ENCODE data around the gene DHRS7C. TPM values are rescaled to one million over a fixed set of nuclear protein-coding genes. Genes with fewer than 3 reads are reported as not detected.

The DHRS7C gene
- total and polyA plus RNA-seq, 2 donors (not counting 1 experiment from before 2014, with no cell fraction given): not detected

DNA sequence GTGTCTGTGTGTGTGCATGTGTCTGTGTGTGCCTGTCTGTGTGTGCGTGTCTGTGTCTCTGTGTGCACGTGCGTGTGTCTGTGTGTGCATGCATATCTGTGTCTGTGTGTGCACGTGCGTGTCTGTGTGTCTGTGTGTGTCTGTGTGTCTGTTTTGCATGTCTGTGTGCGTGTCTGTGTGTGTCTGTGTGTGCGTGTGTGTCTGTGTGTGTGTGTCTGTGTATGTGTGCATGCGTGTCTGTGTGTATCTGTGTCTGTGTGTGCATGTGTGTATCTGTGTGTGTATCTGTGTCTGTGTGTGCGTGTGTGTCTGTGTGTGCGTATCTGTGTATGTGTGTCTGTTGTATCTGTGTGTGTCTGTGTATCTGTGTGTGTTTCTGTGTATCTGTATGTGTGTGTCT is 25.1 kb upstream of the DHRS7C start:
- CTCF ChIA-PET: no interaction called here
- POLR2A ChIA-PET: no interaction called here
- H3K9me3 Mint-ChIP-seq (ENCODE audit: insufficient read depth): peaks cover 6% of the 10 kb centered on the region
- H3K27ac ChIP-seq (ENCODE audit: low read length in 2 of 2): no peak overlapping the region
- H3K36me3 ChIP-seq (replicated peaks in 1 of 2; ENCODE audit: control extremely low read depth in 1 of 2, control insufficient read depth in 1 of 2, extremely low read depth in 1 of 2, insufficient read depth in 2 of 2, low read length in 1 of 2): no peaks in the 10 kb centered on the region
- no peaks in the 10 kb centered on the region for H3K4me1 Mint-ChIP-seq
- H4K20me1 ChIP-seq (ENCODE audit: control insufficient read depth, insufficient read depth, low read length, poor library complexity, severe bottlenecking): no peaks in the 10 kb centered on the region
- H3K4me2 ChIP-seq (replicated peaks; ENCODE audit: low read depth, low read length, poor library complexity, severe bottlenecking): no peak overlapping the region
- H3K4me3 ChIP-seq (ENCODE audit: control extremely low read depth in 1 of 5, extremely low read depth in 1 of 5, insufficient read depth in 1 of 5, low read depth in 2 of 5, low read length in 4 of 5): no peak overlapping the region
- H3K9ac ChIP-seq (ENCODE audit: low read length): no peak overlapping the region
- no peak overlapping the region for H3K27ac Mint-ChIP-seq
- no peak overlapping the region for H2AFZ ChIP-seq (ENCODE audit: insufficient read depth, low read depth, low read length, poor library complexity, severe bottlenecking)
- no peak for DNase-seq
- H3K27me3 Mint-ChIP-seq: peaks cover 6% of the 10 kb centered on the region
- peaks cover 0 to 8% (median 0%) of the 10 kb centered on the region in 3 donors for H3K9me3 ChIP-seq (ENCODE audit: control extremely low read depth in 1 of 3, control insufficient read depth in 2 of 3, insufficient read depth in 1 of 3, low read length in 2 of 3)
- ATAC-seq (ENCODE audit: low read depth): no peak
- no peaks in the 10 kb centered on the region for H3K79me2 ChIP-seq (ENCODE audit: control insufficient read depth, insufficient read depth, low read length)
- H3K27me3 ChIP-seq (replicated peaks in 1 of 4; ENCODE audit: control extremely low read depth in 1 of 4, control insufficient read depth in 3 of 4, insufficient read depth in 4 of 4, low read length in 3 of 4): no peaks in the 10 kb centered on the region
- no peak for TF ChIP-seq EZH2 (IDR thresholded peaks at IDR 0.05; ENCODE audit: borderline replicate concordance, insufficient read depth, low read depth, low read length, poor library complexity, severe bottlenecking)
- TF ChIP-seq, protein P1, sequence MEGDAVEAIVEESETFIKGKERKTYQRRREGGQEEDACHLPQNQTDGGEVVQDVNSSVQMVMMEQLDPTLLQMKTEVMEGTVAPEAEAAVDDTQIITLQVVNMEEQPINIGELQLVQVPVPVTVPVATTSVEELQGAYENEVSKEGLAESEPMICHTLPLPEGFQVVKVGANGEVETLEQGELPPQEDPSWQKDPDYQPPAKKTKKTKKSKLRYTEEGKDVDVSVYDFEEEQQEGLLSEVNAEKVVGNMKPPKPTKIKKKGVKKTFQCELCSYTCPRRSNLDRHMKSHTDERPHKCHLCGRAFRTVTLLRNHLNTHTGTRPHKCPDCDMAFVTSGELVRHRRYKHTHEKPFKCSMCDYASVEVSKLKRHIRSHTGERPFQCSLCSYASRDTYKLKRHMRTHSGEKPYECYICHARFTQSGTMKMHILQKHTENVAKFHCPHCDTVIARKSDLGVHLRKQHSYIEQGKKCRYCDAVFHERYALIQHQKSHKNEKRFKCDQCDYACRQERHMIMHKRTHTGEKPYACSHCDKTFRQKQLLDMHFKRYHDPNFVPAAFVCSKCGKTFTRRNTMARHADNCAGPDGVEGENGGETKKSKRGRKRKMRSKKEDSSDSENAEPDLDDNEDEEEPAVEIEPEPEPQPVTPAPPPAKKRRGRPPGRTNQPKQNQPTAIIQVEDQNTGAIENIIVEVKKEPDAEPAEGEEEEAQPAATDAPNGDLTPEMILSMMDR (IDR thresholded peaks at IDR 0.05): no peak
- no peaks in the 10 kb centered on the region for H3K4me1 ChIP-seq (ENCODE audit: control insufficient read depth in 2 of 2, insufficient read depth in 2 of 2, low read length in 2 of 2)
- intact Hi-C loops (cut with micrococcal nuclease): no loop called here
- H3K4me3 Mint-ChIP-seq: no peak overlapping the region
- WGBS (ENCODE audit: insufficient coverage): 50% methylated on average over 9 of the region's 10 CpGs

DNA sequence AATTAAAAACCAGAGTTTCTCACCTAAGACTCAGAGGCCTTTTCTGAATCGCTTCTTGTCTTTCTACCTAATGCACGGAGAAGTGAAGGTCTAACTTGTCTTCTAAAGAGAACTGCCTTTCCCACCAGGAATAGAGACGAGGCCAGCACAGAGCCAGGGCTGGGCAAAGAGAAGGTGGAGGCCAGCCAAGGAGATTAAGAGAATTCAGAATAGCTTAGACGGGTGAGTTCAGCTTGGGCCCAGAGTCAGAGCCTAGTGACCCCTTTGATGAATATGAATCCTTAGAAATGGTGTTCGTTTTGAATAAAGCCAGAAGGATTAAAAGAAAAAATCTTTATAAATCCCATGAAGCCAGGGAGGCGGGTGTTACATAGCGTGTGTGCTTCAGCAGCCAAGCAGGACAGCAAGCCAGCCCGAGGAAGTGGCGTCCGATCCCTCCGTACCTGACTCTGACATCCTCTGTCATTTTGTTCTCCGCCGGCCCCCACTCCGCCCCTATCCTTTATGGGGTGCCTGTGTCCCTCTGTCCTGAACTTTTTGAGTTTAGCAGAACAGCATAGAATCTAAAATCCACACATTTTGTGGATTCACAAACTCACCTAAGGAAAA is 23.0 kb upstream of the DHRS7C start:
- H3K9me3 Mint-ChIP-seq (ENCODE audit: insufficient read depth): peaks cover 6% of the 10 kb centered on the region
- Histone ChIP-seq H3K4me2 (replicated peaks; ENCODE audit: low read depth, low read length, poor library complexity, severe bottlenecking) (no peak overlapping the region), H3K27me3 (replicated peaks in 1 of 4; ENCODE audit: control extremely low read depth in 1 of 4, control insufficient read depth in 3 of 4, insufficient read depth in 4 of 4, low read length in 3 of 4) (no peaks in the 10 kb centered on the region), H3K9ac (ENCODE audit: low read length) (no peak overlapping the region), H3K4me1 (ENCODE audit: control insufficient read depth in 2 of 2, insufficient read depth in 2 of 2, low read length in 2 of 2) (no peaks in the 10 kb centered on the region), H3K4me3 (ENCODE audit: control extremely low read depth in 1 of 5, extremely low read depth in 1 of 5, insufficient read depth in 1 of 5, low read depth in 2 of 5, low read length in 4 of 5) (no peak overlapping the region), H3K36me3 (replicated peaks in 1 of 2; ENCODE audit: control extremely low read depth in 1 of 2, control insufficient read depth in 1 of 2, extremely low read depth in 1 of 2, insufficient read depth in 2 of 2, low read length in 1 of 2) (no peaks in the 10 kb centered on the region), H3K79me2 (ENCODE audit: control insufficient read depth, insufficient read depth, low read length) (no peaks in the 10 kb centered on the region), H2AFZ (ENCODE audit: insufficient read depth, low read depth, low read length, poor library complexity, severe bottlenecking) (no peak overlapping the region), H3K9me3 (ENCODE audit: control extremely low read depth in 1 of 3, control insufficient read depth in 2 of 3, insufficient read depth in 1 of 3, low read length in 2 of 3) (peaks cover 0 to 8% (median 0%) of the 10 kb centered on the region in 3 donors), H3K27ac (ENCODE audit: low read length in 2 of 2) (no peak overlapping the region), H4K20me1 (ENCODE audit: control insufficient read depth, insufficient read depth, low read length, poor library complexity, severe bottlenecking) (no peaks in the 10 kb centered on the region)
- intact Hi-C loops (cut with micrococcal nuclease): no loop called here
- H3K4me3 Mint-ChIP-seq: no peak overlapping the region
- no peak for DNase-seq
- WGBS (ENCODE audit: insufficient coverage): 96% methylated on average over 11 of the region's 14 CpGs
- POLR2A ChIA-PET: no interaction called here
- H3K4me1 Mint-ChIP-seq: no peaks in the 10 kb centered on the region
- CTCF ChIA-PET: no interaction called here
- TF ChIP-seq, protein P1 (IDR thresholded peaks at IDR 0.05): no peak
- TF ChIP-seq EZH2 (IDR thresholded peaks at IDR 0.05; ENCODE audit: borderline replicate concordance, insufficient read depth, low read depth, low read length, poor library complexity, severe bottlenecking): no peak
- no peak for ATAC-seq (ENCODE audit: low read depth)
- H3K27me3 Mint-ChIP-seq: peaks cover 3% of the 10 kb centered on the region
- H3K27ac Mint-ChIP-seq: no peak overlapping the region
